Rectal smooth muscle tissue (tissue), 1 donor: Measurements from ENCODE around the gene TMEM150C.
"Not testable (repeated sequence)": the region's sequence is repeated elsewhere in the genome, so short reads cannot be mapped to it uniquely, and the experiment has no call there.

Experiments used
- H3K27ac ChIP-seq: one replicate; pipeline ENCODE4 v1.7.0; 2013; ENCODE audit warnings: low read depth, low read length, inconsistent platforms
- H3K27me3 ChIP-seq: one replicate; pipeline ENCODE4 v1.7.0; 2013; ENCODE audit warnings: low read length; ENCODE audit not compliant: control insufficient read depth, insufficient read depth
- H3K36me3 ChIP-seq: one replicate; pipeline ENCODE4 v1.7.0; 2013; ENCODE audit warnings: low read length; ENCODE audit not compliant: control insufficient read depth, insufficient read depth
- H3K4me1 ChIP-seq: one replicate; pipeline ENCODE4 v1.7.0; 2013; ENCODE audit warnings: low read length; ENCODE audit not compliant: control insufficient read depth, insufficient read depth
- H3K4me3 ChIP-seq: one replicate; pipeline ENCODE4 v1.7.0; 2013; ENCODE audit warnings: low read length
- H3K9ac ChIP-seq: one replicate; pipeline ENCODE4 v1.7.0; 2013; ENCODE audit warnings: low read length

The TMEM150C gene

DNA sequence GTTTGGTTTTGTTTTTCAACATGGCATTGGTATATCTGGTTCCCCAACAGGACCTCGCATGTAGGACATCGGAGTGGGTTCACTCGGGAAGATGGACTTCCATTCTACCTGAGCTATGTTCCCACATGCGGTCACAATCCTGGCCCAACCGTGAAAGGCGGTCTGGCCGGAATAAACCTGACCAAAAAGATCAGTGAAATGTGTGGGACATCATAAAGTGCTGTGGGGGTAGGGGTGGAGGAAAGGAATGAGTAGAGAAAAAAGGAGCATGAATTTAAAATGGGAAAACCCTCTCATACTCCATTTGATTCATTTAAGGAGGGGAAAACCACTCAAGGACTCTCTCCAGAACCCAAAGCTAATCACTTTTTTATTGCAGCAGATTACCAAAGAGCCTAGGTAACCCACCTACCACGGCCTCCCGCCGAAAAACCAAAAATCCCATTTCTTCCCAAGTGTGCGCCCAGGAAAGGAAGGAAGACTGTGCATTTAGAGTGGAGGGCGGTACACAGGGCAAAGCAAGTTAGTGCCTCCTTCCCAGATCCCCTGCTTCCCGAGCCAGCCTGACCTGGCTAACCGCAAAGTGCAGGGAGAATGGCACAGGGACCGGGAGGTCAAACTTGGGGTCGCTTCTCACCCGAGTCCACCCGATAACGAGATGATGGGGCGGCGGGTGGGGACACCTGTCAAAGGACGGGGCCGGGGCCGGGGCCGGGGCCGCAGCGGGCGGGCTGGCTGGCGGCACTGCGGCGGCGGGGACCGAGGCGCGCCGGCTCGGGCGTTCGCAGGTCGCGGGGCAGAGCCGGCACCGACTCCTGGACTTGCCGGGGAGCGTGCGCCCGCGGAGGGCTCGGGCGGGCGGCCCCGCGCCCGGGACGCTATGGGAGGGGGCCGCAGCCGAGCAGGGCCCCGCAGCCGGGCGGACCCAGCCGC is 669 bp downstream of the TMEM150C start:
- H3K4me3 ChIP-seq: peak overlapping the region; percentile 48
- H3K9ac ChIP-seq: no peak overlapping the region
- peaks cover 2% of the 10 kb centered on the region for H3K4me1 ChIP-seq
- no peaks in the 10 kb centered on the region for H3K27me3 ChIP-seq
- no peak overlapping the region for H3K27ac ChIP-seq
- H3K36me3 ChIP-seq: no peaks in the 10 kb centered on the region

DNA sequence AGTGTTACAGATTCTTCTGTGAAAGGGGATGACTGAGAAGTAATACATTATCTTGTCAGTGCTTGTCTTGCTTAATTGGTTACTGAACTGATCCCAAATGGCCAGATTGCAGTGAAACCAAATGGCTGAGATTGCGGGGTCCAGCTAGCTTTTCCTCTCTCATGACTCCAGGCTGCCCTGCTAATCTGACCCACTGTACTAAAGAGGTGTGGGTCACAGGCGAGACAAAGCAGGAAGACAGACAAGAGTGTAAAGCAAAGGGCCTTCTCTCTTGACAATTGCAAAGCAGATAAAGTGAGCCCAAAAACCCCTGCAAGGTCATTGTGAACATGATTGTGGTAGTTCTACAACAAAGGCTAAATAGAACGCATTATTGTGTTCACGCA is 2.1 kb downstream of the TMEM150C start:
- no peak overlapping the region for H3K9ac ChIP-seq
- H3K4me1 ChIP-seq: peaks cover 2% of the 10 kb centered on the region
- no peak overlapping the region for H3K27ac ChIP-seq
- H3K4me3 ChIP-seq: no peak overlapping the region
- H3K36me3 ChIP-seq: no peaks in the 10 kb centered on the region
- no peaks in the 10 kb centered on the region for H3K27me3 ChIP-seq

DNA sequence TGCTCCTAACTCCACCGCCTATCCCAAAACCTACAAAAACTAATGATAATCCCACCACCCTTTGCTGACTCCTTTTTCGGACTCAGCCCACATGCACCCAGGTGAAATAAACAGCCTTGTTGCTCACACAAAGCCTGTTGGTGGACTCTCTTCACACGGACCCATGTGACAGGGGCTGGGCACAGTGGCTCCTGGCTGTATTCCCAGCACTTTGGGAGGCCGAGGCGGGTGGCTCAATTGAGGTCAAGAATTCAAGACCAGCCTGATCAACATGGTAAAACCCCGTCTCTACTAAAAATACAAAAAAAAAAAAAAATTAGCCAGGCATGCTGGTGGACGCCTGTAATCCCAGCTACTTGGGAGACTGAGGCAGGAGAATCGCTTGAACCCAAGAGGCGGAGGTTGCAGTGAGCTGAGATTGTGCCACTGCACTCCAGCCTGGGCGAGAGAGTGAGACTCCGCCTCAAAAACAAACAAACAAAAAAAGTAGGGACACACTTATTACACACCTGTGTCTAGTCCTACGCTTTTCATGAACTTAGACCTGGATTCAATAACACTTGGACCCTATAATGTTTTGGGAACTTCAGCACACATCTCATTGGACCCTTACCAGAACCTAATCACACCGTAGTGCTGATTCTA is 2.6 kb downstream of the TMEM150C start:
- not testable (repeated sequence) for H3K27me3 ChIP-seq, H3K4me1 ChIP-seq, H3K9ac ChIP-seq, H3K27ac ChIP-seq, H3K4me3 ChIP-seq, H3K36me3 ChIP-seq

DNA sequence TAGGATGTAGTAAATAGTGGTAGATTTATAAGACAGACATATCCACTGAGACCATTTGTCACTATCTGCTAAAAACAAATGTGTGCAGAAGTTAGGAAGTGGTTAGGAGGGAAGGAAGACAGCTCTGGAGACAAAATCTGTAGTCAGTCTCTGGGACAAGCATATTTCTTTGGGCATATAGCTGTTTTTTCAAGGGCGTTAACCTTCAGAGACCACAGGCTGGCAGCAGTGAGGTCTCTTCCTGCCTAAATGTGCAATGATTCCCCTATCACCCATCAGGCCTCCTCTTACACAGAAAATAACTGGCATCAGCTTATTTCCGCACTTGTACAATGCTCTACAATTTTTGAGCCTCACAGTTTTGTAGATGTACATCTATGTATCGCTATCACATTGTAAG is 6.5 kb downstream of the TMEM150C start:
- Histone ChIP-seq H3K4me3 (no peak overlapping the region), H3K9ac (no peak overlapping the region), H3K36me3 (no peaks in the 10 kb centered on the region), H3K27ac (no peak overlapping the region), H3K4me1 (no peaks in the 10 kb centered on the region), H3K27me3 (no peaks in the 10 kb centered on the region)

DNA sequence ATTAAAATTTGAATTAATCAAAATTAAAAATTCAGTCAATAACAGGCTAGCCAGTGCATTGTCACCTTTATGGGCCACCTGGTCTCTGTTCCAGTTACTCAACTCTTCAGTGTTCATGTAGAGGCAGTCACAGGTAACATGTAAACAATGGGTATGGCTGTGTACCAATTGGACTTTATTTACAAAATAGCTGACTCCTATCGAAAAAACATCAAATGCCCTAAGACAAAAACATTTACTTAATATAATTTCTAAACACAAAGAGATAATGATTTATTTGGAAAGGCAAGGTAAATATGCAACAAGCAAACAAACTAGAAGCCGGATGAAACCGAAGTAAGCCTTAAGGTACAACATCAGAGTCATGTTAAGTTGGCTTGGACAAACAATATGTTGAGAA is 8.8 kb downstream of the TMEM150C start:
- Histone ChIP-seq H3K36me3 (no peaks in the 10 kb centered on the region), H3K27ac (no peak overlapping the region), H3K4me3 (no peak overlapping the region), H3K4me1 (no peaks in the 10 kb centered on the region), H3K27me3 (no peaks in the 10 kb centered on the region), H3K9ac (no peak overlapping the region)

DNA sequence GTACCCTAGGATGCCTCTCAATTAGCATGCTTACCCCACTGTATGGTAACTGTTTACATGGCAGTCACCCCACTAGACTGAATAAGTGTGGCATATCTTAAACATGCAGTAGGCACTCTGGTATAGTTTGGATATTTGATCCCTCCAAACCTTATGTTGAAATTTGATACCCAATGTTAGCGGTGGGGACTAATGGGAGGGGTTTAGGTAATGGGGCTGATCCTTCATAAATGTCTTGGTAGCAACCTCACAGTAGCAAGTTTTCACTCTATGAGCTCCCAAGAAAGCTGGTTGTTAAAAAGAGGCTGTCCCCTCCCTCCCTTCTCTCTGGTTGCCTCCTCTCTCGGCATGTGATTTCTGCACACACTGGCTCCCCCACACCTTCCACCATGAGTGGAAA is 10.1 kb downstream of the TMEM150C start:
- Histone ChIP-seq H3K36me3 (no peaks in the 10 kb centered on the region), H3K27ac (no peak overlapping the region), H3K4me1 (no peaks in the 10 kb centered on the region), H3K27me3 (no peaks in the 10 kb centered on the region), H3K4me3 (no peak overlapping the region), H3K9ac (no peak overlapping the region)

DNA sequence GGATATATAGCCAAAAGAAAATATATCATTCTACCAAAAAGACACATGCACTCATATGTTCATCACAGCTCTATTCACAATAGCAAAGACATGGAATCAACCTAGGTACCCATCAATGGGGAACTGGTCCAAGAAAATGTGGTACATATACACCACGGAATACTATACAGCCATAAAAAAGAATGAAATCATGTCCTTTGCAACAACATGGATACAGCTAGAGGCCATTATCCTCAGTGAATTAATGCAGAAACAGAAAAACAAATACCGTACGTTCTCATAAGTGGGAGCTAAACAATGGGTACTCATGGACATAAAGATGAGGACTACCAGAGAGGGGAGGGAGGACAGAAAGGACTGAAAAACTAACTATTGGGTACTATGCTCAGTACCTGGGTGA is 13.9 kb downstream of the TMEM150C start:
- H3K27ac ChIP-seq, H3K36me3 ChIP-seq: not testable (repeated sequence)

DNA sequence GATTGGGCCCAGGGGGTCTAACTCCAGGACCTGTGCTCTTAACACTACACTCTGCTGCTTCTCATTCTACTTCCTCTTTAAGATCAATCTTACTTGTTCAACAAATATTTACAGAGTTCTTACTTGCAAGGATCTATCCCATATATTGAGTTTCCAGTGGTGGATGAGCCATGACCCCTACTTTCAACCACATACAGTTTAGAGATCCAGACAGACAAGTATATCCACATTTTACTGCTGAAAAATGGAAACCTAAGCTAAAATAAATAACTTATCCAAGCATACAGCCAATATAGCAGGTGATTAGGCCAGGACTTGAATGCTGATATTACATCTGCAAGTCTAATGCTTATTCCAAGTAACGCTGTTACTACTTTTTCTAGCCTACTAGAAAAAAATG is 18.7 kb downstream of the TMEM150C start:
- Histone ChIP-seq H3K27me3 (no peaks in the 10 kb centered on the region), H3K9ac (no peak overlapping the region), H3K4me1 (no peaks in the 10 kb centered on the region), H3K27ac (no peak overlapping the region), H3K4me3 (no peak overlapping the region), H3K36me3 (no peaks in the 10 kb centered on the region)

More for the DNA sequence above, 13.9 kb downstream of the TMEM150C start:
- not testable (repeated sequence) for H3K9ac ChIP-seq, H3K27me3 ChIP-seq, H3K4me3 ChIP-seq, H3K4me1 ChIP-seq

DNA sequence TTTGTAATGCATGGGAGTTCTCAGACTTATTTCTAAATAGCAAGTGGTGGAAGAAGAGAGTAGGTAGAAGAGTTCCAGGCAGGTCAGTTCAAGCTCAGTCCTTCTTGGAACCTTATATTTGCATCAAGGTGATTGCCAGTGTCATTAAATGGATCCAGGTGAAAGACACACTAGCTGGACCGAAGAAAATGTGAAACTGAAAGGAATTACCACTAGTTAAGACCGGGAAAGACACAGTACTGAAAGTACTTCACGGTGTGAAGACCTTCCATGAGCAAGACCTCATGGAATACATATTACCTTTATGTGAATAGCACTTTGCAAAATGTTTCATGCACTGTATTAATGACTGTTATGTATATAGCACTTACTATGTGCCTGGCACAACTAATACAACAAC is 19.1 kb downstream of the TMEM150C start:
- H3K27me3 ChIP-seq: no peaks in the 10 kb centered on the region

GRCh38 chr4:82529322-82529721 is 32.5 kb downstream of the TMEM150C start:
- Histone ChIP-seq H3K4me3 (no peak overlapping the region), H3K27me3 (no peaks in the 10 kb centered on the region), H3K9ac (no peak overlapping the region), H3K4me1 (no peaks in the 10 kb centered on the region), H3K27ac (no peak overlapping the region), H3K36me3 (no peaks in the 10 kb centered on the region)

More for the DNA sequence above, 19.1 kb downstream of the TMEM150C start:
- Histone ChIP-seq H3K4me1 (no peaks in the 10 kb centered on the region), H3K9ac (no peak overlapping the region), H3K36me3 (no peaks in the 10 kb centered on the region), H3K27ac (no peak overlapping the region), H3K4me3 (no peak overlapping the region)

GRCh38 chr4:82528868-82529267 is 32.9 kb downstream of the TMEM150C start:
- Histone ChIP-seq H3K4me1 (no peaks in the 10 kb centered on the region), H3K27me3 (no peaks in the 10 kb centered on the region), H3K9ac (no peak overlapping the region), H3K4me3 (no peak overlapping the region), H3K36me3 (no peaks in the 10 kb centered on the region), H3K27ac (no peak overlapping the region)

DNA sequence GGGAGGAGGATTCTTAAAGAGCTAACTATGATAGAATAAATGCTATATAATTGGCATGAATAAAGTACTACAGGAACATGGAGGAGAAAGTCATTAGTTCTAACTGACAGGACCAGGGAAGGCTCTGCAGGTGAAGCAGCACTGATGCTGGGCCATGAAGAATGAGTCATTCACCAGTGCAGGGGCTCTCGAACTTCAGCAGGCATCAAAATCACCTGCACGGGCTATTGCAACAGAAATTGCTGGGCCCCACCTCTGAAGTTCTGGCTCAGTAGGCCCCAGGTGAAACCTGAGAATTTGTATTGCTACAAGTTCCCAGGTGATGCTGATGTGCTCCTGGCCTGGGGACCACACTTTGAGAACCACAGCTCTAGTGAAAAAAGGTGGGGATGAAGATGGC is 33.7 kb downstream of the TMEM150C start:
- H3K4me1 ChIP-seq: no peaks in the 10 kb centered on the region
- H3K36me3 ChIP-seq: no peaks in the 10 kb centered on the region
- H3K27ac ChIP-seq: no peak overlapping the region
- H3K9ac ChIP-seq: no peak overlapping the region
- no peak overlapping the region for H3K4me3 ChIP-seq
- H3K27me3 ChIP-seq: no peaks in the 10 kb centered on the region
